CD4-positive, alpha-beta T cell (primary cell): ENCODE data around the gene SLC16A1. TPM values are rescaled to one million over a fixed set of nuclear protein-coding genes. Genes with fewer than 3 reads are reported as not detected.
A peak's percentile ranks its signal among the peaks of the same experiment; 100 is the strongest.

Experiments
- ATAC-seq: fragments of 200-7000 bp; cut with Tn5 transposase; one replicate; pipeline ENCODE4 v1.10.0; 2022; ENCODE audit warnings: mild to moderate bottlenecking; ENCODE audit not compliant: poor library complexity
- CTCF ChIA-PET: fragments of 350-600 bp; sonication (Branson Sonifier 250); formaldehyde crosslinking; loops from one replicate; lab custom pipeline; 2021; ENCODE audit warnings: antibody characterized with exemption, inconsistent platforms; lab: Charles Lee
- POLR2A ChIA-PET: fragments of 350-600 bp; sonication (Branson Sonifier 250); formaldehyde crosslinking; loops from one replicate; lab custom pipeline; 2021; ENCODE audit warnings: antibody characterized with exemption, inconsistent platforms; lab: Charles Lee
- DNase-seq, 14 experiments: peaks; one replicate each; pipeline ENCODE4 v3.0.0-alpha.2; 2013 to 2020; ENCODE audit warnings: mixed read lengths in 2 of 14
- H3K27ac ChIP-seq, 2 donors: one replicate each; pipeline versions ENCODE4 v1.5.1 to v1.7.0; 2013; ENCODE audit warnings: low read length in 2 of 2, low read depth in 1 of 2, mild to moderate bottlenecking in 1 of 2
- H3K27me3 ChIP-seq, 2 experiments: 1 replicate in 1 of 2; 2 replicates in 1 of 2; pipeline versions ENCODE4 v1.6.1 to v1.7.0; 2013; ENCODE audit warnings: low read length in 2 of 2, control low read depth in 1 of 2, mild to moderate bottlenecking in 1 of 2, moderate library complexity in 1 of 2; ENCODE audit not compliant: insufficient read depth in 2 of 2, control insufficient read depth in 1 of 2
- H3K36me3 ChIP-seq: one replicate; pipeline ENCODE4 v1.6.1; 2013; ENCODE audit warnings: low read length, control low read depth; ENCODE audit not compliant: insufficient read depth
- H3K4me1 ChIP-seq: one replicate; pipeline ENCODE4 v1.6.1; 2013; ENCODE audit warnings: low read length, control low read depth; ENCODE audit not compliant: insufficient read depth
- H3K4me3 ChIP-seq: one replicate; pipeline ENCODE4 v1.5.1; 2013; ENCODE audit warnings: mild to moderate bottlenecking, low read length, moderate library complexity
- H3K9me3 ChIP-seq, 2 experiments: 1 replicate in 1 of 2; 2 replicates in 1 of 2; pipeline versions ENCODE4 v1.6.1 to v1.7.0; 2013; ENCODE audit warnings: low read length in 2 of 2, mild to moderate bottlenecking in 2 of 2, control low read depth in 1 of 2, moderate library complexity in 1 of 2; ENCODE audit not compliant: control insufficient read depth in 1 of 2, insufficient read depth in 1 of 2
- H3K27ac Mint-ChIP-seq: one replicate; pipeline ENCODE4 v1.8.0; 2020; ENCODE audit warnings: mixed read lengths
- H3K27me3 Mint-ChIP-seq: one replicate; pipeline ENCODE4 v1.8.0; 2021; ENCODE audit warnings: mixed read lengths
- H3K36me3 Mint-ChIP-seq: one replicate; pipeline ENCODE4 v1.8.0; 2021; ENCODE audit warnings: low read depth, mixed read lengths
- H3K4me1 Mint-ChIP-seq: one replicate; pipeline ENCODE4 v1.8.0; 2021; ENCODE audit warnings: low read depth, mixed read lengths
- H3K4me3 Mint-ChIP-seq: one replicate; pipeline ENCODE4 v1.8.0; 2020; ENCODE audit warnings: mild to moderate bottlenecking, mixed read lengths
- H3K9me3 Mint-ChIP-seq: one replicate; pipeline ENCODE4 v1.8.0; 2020; ENCODE audit warnings: mixed read lengths
- CTCF ChIP-seq: fragments of 200-600 bp; IDR thresholded peaks from one replicate; pipeline ENCODE4 v1.8.0; 2022; ENCODE audit warnings: antibody characterized with exemption, mild to moderate bottlenecking
- intact Hi-C, 2 experiments: fragments of 100-400 bp; cut with DNase I in 1 of 2; cut with micrococcal nuclease in 1 of 2; formaldehyde crosslinking; loops; one replicate each; pipeline versions ENCODE4 v1.15.1 to v1.9.0; 2023 to 2025; cut with DNase I, micrococcal nuclease
- total RNA-seq, 174 experiments: library from RNA in 2 of 174; stranded (reverse) in 2 of 174; gene quantifications; one replicate each; pipeline ENCODE4 v1.2.3 and lab custom pipeline; 2021 to 2026

The SLC16A1 gene
- total RNA-seq, 2 experiments from 2014 or later, result 22.9 to 26.6 TPM

DNA sequence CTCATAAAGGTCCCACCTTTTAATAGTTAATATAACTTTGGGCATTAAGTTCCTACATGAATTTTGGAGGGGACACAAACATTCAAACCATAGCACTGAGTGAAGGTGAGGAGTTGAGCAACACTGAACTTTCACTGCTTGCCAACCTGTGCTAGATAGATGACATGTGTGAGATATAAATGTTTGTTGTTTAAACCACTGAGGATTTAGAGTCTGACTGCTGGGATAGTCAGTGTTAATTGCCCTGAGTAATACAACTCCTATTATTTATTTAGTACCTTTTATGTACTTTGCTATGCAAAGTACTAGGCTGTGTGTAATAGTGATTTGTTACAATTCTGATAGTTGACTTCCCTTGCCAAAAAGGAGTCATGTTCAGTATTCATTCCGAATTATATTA is 32.4 kb upstream of the SLC16A1 start:
- Histone ChIP-seq H3K4me3 (no peak overlapping the region), H3K4me1 (no peaks in the 10 kb centered on the region), H3K9me3 (no peaks in the 10 kb centered on the region), H3K36me3 (no peaks in the 10 kb centered on the region), H3K27ac (no peak overlapping the region), H3K27me3 (no peaks in the 10 kb centered on the region)
- Mint-ChIP-seq H3K27me3 (no peaks in the 10 kb centered on the region), H3K4me1 (no peaks in the 10 kb centered on the region), H3K4me3 (no peak overlapping the region), H3K36me3 (no peaks in the 10 kb centered on the region), H3K27ac (no peak overlapping the region), H3K9me3 (no peaks in the 10 kb centered on the region)
- DNase-seq (no peak), ATAC-seq (no peak)
- no peak for TF ChIP-seq CTCF
- intact Hi-C loops, result no loop called here
- ChIA-PET CTCF (no interaction called here), POLR2A (no interaction called here)

DNA sequence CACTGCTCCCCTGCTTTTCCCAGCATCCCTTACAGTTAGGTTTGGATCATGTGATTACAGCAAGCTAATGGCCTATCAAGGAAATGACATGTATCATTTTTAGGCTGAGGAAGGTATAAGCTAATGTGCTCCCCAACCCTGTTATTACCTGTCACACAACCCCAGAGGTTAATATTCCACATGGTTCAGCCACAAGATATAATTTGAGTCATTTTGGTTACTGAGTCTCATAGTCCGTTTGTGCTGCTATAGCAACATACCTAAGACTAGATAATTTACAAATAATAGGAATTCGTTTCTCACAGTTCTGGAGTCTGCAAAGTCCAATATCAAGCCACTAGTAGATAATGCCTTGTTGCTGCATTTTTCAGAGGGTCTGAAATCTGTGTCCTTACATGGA is 29.1 kb upstream of the SLC16A1 start:
- intact Hi-C loops, result no loop called here
- no peak overlapping the region for H3K4me3 Mint-ChIP-seq

DNA sequence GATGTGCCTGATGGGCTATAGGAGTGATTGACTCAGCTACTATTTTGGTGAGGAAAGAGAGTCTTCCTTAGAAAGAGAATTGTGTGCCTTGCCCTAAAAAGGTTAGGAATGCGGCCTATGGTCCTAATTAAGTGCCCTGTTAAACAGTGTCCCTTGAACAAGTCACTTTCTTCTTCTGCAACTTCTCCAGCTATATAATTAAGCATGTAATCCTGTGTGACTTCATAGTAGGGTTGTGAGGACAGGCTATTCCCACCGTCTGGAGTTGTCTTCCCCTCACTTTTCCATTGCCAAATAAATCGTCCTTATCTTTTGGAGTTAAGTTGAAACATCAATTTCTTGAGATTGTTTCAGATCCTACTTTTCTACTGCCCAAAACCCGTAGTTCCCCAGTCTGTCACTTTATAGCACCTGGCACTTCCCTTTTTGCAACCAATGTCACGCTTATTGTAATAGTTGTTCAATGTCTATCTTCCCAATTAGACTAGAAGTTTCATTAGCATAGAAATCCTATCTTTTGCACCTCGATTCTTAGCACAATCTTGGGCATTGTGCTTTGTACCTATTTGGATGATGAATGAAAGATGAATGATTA is 27.6 kb upstream of the SLC16A1 start:
- no peak overlapping the region for H3K27ac ChIP-seq
- no peaks in the 10 kb centered on the region for H3K36me3 ChIP-seq
- Mint-ChIP-seq H3K27me3 (no peaks in the 10 kb centered on the region), H3K4me3 (no peak overlapping the region), H3K9me3 (no peaks in the 10 kb centered on the region), H3K27ac (no peak overlapping the region), H3K4me1 (no peaks in the 10 kb centered on the region), H3K36me3 (no peaks in the 10 kb centered on the region)
- peak in 1 of 14 experiments; percentile 15 for DNase-seq
- ChIA-PET CTCF (no interaction called here), POLR2A (no interaction called here)
- no peak overlapping the region for H3K4me3 ChIP-seq
- no peak for TF ChIP-seq CTCF
- ATAC-seq, result no peak
- H3K27me3 ChIP-seq, result no peaks in the 10 kb centered on the region
- intact Hi-C loops, result no loop called here
- H3K9me3 ChIP-seq, result no peaks in the 10 kb centered on the region
- H3K4me1 ChIP-seq, result no peaks in the 10 kb centered on the region

More for the DNA sequence above, 29.1 kb upstream of the SLC16A1 start:
- Histone ChIP-seq H3K36me3 (no peaks in the 10 kb centered on the region), H3K4me1 (no peaks in the 10 kb centered on the region), H3K4me3 (no peak overlapping the region), H3K27me3 (no peaks in the 10 kb centered on the region), H3K27ac (no peak overlapping the region), H3K9me3 (no peaks in the 10 kb centered on the region)
- CTCF ChIA-PET, result no interaction called here
- ATAC-seq, result no peak
- H3K27ac Mint-ChIP-seq, result no peak overlapping the region
- no peaks in the 10 kb centered on the region for H3K36me3 Mint-ChIP-seq
- TF ChIP-seq CTCF, result no peak
- H3K4me1 Mint-ChIP-seq, result no peaks in the 10 kb centered on the region
- no peak for DNase-seq
- POLR2A ChIA-PET, result no interaction called here
- no peaks in the 10 kb centered on the region for H3K27me3 Mint-ChIP-seq
- H3K9me3 Mint-ChIP-seq, result no peaks in the 10 kb centered on the region
